ENCODE measurements around the gene KRTDAP. TPM values are rescaled to one million over a fixed set of nuclear protein-coding genes. Genes with fewer than 3 reads are reported as not detected.

The KRTDAP gene, protein sequence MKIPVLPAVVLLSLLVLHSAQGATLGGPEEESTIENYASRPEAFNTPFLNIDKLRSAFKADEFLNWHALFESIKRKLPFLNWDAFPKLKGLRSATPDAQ
- not detected for polyA plus RNA-seq (ENCODE audit: insufficient read length)

DNA sequence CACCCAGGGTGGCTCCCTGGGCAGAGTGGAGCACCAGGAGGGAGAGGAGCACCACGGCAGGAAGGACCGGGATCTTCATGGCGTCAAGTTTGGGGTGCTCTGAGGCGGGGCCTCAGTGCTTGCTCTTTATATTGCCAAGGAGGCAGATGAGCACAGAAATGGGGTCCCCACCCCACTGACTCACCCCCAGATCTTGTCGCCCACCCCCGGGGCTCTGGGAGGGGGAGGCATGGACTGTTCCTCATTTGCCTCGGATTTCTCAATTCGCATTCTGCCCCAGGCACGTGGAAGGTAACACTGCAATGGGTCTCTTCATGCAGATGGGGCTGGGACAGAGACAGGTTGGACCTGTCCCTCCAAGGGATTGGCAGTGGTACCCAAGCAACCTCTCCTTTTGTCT, at the start of gene KRTDAP:
KRTDAP (minus strand) TSS at position 101 of the 400 bp plus-strand sequence; CDS start at position 79, 22 bp downstream.
- DNase-seq (ENCODE audit: low read depth) = no peak

DNA sequence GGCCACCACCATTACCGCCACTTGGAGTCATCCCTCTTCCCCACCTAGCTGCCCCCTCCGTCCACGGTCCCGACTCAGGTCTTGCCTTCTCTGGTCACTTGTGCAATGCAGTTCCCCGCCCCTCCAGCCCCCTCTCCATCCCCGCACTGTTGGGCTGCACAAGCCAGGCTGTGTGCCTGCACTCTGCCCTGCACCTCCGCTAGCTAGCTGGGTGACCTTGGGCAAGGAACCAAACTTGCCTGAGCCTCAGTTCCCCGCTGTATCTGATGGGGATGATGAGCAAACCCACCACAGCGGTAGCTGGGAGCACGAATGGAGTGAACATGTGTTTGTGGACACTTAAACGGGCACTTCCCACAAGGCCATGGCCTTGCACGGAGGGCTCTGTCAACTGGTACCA, 49.6 kb upstream of the KRTDAP start:
- DNase-seq (ENCODE audit: low read depth) = no peak

DNA sequence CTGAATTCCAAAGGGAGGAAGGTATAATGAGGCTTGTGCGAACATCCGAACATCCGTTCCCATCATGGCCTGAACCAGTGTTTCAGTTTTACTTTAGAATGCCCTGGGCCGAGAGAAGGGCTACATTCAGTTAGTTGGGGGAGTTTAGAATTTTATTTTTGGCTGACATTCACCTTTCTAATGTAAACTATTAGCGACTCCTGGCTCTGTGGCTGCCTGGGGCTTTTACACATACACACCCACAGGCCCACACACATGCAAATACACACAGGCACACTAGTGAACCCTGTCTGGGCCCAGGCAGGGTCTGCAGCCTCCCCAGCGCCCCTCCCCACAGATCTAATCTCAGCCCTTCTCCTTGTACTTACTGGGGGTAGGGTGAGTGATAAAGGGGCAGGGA, 49.0 kb upstream of the KRTDAP start:
- DNase-seq (ENCODE audit: low read depth) = no peak

DNA sequence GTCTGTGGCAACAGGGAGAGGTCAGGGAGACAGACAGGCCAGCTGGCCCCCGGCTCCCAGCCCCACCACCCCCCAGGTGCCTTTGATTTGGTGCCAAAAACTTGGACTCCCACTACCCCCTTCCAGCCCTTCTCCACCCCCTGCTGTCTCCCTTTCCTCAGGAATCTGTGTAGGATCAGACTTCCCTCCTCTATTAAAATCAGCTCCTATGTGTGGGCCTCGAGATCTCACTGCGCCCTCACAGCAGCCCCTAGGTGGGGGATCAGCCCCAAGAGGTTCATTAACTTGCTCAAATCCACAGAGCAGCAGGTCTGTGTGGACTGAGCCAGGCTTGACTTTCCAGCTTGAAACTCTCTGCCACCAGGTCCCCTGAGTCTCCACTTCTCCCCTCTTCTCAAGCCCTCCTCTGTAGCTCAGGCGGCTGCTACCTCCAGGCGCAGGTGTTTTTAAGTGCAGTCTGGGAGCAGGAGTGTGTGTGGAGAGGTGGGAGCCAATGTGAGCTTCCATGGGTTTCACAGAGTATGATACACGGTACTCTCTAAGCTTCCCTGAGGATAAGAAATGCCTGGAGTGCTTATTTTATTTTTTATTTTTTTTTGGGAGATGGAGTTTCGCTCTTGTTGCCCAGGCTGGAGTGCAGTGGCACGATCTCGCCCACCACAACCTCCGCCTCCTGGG, 44.7 kb upstream of the KRTDAP start:
- DNase-seq (ENCODE audit: low read depth) = no peak

DNA sequence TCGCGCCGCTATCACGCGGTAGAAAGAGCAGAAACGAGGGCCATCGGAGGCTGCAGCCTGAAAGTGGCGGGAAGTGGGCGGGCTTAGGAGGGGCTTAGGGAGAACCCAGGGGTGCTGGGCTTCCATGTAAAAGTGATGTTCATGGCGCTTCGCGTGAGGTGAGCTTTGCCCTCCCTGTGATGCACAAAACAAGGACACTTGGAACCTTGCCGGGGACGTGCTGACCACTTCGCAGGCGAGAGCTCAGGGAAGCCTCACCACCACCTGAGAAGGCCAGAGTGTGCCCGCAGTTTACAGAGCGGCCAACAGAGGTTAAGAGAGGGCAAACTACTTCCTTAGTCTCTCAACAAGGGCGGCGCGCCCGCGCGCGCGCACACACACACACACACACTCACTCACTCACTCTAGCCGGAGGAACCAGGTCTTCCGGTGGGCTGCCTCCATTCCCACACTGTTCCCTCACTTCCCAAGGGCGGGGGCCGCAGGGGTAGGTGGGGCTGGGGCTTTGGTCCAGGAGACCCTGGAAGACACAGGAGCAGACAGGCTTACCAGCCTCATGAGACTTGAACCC, 43.6 kb upstream of the KRTDAP start:
- DNase-seq (ENCODE audit: low read depth) = no peak

DNA sequence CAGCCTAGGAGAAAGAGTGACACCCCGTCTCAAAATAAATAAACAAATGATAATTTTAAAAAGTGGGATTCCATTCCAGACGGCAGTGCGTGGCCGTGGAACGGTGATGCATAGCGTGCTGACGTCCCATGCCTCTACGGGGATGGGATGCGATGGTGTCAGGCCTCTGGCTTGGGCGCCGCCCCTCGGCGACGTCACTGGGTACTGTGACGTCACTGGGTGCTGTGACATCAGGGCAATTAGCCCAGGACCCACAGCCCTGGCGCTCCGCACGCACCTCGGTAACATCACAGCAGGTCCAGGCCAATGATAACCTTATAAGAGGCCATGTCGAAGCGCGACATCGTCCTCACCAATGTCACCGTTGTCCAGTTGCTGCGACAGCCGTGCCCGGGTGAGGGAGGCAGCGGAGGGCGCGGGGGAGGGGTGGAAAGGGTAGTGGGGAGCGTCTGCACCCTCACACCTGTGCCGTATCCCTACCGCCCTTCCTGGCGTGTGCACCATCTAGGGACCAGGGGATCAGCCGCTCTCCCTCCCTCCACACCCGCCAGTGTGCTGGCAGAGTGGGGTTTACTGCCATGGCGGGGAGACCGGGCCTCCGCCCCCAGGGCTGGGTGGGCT, 43.0 kb upstream of the KRTDAP start, which contains the start of gene GAPDHS:
GAPDHS (plus strand) TSS at position 256 of the 621 bp plus-strand sequence; CDS start at position 328, 72 bp downstream.
- no peak for DNase-seq (ENCODE audit: low read depth)

DNA sequence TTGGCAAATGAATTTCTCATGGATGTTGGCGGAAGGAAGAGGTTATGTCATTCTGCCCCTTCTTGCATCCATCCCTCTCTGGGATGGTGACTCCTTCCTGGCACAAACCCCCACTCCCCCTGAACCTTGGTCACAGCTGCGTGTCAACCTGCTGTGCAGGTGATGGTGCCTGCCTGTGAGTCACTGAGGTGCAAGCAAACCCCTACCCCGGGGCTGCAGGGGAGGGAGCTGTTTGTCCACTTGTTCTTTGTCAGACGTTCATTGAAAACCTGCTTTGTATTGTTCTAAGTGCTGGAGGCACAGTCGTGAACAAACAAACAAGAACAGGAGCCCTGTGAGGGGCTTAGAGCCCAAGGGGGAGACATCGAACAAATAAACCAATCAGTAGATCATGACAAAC, 41.0 kb upstream of the KRTDAP start:
- no peak for DNase-seq (ENCODE audit: low read depth)

DNA sequence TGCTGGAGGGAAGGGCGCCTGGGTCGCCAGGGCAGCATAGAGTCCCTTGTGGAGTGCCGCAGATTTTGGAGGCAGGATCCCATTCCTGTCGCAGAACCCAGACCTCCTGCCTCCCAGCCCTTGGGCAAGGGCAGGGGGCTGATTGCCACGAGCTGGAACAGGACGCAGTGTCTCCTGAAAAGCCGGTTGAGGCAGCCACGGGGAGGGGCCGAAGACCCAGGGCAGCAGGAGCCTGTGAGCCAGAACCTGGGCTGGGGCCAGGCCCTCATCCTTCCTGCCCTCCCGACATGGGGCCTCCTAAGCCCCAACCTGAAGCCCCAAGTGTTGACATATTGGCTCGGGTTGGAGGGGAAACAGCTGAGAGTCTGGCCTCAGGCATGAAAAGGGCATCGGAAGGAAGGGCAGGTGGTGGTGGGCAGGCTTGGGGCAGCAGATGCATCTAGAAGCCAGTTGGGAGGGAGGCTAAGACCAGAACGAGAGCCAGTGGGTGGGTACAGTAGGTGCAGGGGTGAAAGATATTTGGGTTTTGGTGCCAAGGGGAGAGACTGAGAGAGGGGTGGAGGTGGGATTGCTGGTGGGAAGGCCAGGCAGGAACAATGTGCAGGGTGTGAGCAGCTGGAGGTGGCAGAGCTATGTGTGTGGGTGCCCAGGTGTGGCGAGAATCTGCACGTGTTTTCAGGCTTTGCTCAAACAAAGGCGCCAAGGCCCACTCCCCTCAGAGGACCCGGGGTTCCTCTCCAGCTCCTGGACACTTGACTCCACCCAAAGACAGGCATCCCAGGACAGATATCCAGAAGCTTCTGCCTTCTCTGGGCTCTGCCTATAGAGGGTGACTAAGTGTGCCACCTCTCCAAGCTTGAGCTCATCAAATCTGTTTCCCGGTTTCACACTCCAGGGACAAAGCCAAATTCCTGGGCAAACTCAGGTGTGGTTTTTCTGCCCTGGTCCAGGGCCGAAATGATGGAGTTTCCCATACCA, 39.3 kb upstream of the KRTDAP start:
- DNase-seq (ENCODE audit: low read depth) = no peak

DNA sequence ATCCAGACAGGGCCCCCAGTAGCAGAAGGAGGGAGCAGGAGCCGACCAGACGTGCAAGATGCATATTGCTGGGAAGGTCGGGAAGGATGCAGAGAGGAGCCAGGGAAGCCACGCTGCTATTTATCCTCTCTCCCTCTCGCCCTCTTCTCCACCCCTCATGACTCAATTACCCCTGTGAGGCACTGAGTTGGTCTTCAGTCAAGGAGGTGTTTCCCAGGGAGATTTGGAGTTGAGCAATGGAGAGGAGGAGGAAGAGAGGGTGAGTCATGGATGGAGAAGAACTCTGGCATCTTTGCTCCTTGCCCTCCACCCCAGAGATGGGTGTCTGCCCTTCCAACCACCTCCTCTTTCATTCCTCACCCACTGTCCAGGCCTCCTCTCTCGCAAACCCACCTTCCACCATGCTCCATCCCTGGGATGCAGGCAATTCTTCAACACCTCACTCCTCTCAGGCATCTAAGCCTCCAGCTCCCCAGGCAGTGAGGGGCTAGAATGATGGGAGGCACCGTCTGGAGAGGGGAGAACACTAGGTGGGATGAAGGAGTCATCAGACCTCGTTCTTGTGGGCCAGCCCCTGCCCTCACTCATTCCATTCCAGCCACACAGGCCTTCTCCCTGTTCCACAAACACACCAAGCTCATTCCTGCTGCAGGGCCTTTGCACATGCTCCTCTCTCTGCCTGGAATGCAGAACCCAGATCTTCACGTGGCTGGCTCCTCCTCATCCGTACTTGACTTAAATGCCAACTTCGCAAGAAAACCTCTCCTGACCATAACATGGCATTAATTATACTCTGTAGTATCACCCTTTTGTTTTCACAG, 38.2 kb upstream of the KRTDAP start, which contains the start of gene SBSN:
SBSN (minus strand) TSS at position 94 of the 821 bp plus-strand sequence; CDS start at position 64, 30 bp downstream.
- no peak for DNase-seq (ENCODE audit: low read depth)

DNA sequence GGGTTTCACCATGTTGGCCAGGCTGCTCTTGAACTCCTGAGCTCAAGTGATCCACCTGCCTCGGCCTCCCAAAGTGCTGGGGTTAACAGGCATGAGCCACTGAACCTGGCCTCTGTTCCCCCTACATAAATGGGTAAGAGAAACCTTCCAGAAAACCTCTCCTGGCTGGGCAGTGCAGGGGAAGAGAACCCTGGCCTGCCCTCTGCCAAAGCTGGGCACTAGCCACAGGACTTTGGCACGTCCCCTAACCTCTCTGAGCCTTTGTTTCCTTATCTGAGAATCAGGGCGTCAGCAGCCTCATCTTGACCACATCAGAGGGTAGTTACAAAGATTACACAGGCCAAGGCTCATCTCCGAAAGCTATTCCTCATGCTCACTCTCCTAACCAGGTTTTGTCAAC, 35.6 kb upstream of the KRTDAP start:
- DNase-seq (ENCODE audit: low read depth) = no peak

DNA sequence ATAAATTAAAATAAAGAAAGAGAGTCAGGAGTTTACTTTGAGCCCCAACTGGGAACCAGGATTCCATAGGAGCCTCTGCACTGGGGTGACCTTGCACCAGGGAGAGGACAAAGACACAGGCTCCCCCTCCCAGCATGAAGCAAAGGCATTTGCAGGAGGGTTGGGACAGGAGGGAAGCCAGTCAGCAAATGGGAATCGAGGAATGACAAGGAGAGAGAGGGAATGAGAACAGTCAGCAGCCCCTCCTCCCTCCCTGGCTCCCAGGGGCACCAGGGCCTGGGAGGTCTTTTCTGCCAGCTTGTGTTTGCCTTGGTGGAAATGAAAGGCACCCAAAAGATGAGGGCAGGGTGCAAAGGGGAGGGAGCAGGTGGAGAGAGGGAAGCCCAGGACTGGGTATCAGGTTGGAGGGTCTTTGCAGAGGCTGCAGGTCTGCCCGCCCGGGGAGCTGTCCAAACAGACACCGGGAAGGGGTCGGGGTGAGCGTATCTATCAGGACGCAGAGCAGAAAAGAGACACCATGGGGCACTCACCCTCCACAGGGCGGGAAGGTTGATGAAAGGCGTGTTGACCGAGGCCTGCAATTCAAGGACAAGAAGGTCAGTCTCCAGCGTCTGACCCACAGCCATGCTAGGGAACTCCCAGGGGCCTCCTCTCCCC, 34.0 kb upstream of the KRTDAP start:
- no peak for DNase-seq (ENCODE audit: low read depth)

DNA sequence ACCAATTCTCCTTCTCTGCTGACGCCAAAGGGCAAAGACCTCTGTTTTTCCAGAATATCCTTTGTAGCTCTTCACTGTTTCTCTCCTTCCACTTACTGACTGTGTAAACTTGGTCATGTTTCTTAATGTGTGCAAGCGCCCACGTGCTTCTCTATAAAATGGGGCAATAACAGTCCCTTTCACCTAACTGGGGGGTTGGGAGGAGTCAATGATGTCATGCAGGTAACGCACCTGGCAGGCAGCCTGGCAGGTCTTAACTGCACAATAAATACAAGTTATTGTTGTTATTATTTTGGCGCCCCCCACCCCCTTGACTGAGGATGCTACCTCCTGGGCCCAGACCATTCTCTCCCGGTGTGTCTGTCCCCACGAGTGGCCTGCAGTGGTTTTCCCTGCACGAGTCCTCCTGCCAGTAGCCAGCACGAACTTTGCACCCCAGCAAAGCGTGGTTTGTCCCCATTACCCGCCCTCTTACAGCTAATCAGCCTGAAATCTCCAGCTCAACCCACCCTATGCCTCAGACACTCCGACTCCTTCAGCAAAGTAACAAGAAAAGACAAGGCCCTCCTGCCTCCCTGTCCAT, 32.6 kb upstream of the KRTDAP start:
- no peak for DNase-seq (ENCODE audit: low read depth)

DNA sequence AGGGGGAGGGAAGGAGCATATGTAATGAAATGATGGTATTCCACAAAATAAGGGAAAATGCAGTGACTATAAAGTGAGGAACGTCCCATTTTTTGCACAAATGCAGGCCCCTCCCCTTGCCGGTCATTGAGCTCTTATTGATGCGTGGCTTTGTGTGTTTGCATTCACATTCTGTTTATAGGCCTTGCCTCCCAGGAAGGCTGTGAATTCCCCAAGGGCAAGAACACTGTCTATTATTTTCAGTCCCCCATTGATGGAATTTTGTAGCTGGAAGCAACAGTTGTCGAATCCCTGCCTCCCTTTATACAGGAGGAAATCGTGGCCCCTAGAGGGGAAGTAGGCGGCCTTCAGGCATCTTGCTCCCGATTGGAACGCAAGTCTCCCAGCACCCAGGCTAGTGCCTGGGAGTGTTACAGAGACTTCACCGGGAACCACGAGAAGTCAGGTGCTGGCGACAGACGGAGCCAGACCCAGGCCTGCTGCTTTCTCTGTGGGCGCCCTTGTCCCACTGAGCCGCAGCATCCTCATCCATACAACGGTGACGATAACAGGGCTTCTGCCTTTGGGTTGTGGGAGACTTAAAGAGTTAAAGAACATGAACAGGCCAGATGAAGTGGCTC, 31.0 kb upstream of the KRTDAP start:
- no peak for DNase-seq (ENCODE audit: low read depth)

DNA sequence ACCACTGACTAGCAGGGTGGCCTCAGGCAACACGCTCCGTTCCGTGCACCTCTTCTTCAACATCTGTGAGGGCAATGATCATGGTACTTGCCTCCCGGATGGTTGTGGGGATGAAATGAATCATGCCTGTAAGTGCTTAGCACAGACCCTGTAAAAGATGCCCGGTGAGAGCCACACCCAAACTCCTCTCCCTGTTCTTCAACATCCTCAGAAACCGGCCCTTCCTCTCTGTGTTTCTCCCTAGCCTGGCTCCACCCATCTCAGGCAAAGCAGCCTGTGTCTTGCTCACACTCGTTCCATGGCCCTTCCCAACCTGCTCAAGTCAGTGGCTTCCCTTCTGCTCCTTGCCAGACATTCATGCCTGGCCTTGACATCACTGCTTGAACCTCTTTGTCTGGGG, 29.0 kb upstream of the KRTDAP start:
- no peak for DNase-seq (ENCODE audit: low read depth)

DNA sequence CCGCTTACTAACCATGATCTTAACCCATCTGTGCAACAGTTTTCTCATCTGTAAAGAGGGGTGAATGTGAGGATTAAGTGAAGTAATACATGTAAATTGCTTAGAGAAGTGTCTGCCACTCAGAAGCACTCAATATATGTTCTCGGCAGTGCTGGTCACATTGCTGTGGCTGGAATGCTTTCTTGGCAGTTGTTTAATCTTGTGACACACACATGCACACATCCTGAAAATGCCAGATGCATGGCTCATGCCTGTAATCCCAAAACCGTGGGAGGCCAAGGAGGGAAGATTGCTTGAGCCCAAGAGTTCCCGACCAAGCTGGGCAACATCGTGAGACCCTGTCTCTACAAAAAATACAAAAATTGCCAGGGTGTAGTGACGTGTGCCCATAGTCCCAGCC, 28.0 kb upstream of the KRTDAP start:
- no peak for DNase-seq (ENCODE audit: low read depth)

DNA sequence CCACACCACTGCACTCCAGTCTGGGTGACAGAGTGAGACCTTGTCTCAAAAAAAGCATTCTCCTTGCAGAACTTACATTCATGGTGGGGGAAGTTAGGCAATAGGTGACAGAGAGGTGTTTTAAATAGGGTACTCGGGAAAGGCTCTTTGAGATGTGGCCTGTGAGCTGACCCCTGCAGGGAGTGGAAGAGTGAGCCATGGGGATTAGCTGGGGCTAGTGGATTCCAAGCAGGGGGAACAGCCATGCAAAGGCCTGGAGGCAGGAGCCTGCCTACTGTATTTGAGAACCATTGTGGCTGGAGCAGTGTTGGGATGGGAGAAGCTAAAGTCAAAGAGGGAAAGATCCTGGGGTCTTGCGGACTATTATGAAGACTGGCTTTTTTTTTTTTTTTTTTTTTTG, 27.1 kb upstream of the KRTDAP start:
- DNase-seq (ENCODE audit: low read depth) = no peak

DNA sequence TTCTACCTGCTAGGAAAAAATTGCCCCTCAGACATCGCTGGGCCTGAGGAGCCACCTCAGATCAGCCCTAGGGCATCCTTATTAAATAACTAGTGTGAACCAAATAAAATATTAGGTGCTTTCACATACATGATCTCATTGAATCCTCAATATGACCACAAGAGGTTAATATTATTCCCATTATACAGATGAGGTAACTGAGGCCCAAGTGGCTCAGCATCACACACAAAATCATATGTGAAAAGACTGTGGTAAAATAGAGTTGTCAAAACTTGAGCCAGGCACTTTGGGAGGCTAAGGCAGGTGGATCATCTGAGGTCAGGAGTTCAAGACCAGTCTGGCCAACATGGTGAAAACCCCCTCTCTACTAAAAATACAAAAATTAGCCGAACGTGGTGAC, 26.0 kb upstream of the KRTDAP start:
- DNase-seq (ENCODE audit: low read depth) = no peak

DNA sequence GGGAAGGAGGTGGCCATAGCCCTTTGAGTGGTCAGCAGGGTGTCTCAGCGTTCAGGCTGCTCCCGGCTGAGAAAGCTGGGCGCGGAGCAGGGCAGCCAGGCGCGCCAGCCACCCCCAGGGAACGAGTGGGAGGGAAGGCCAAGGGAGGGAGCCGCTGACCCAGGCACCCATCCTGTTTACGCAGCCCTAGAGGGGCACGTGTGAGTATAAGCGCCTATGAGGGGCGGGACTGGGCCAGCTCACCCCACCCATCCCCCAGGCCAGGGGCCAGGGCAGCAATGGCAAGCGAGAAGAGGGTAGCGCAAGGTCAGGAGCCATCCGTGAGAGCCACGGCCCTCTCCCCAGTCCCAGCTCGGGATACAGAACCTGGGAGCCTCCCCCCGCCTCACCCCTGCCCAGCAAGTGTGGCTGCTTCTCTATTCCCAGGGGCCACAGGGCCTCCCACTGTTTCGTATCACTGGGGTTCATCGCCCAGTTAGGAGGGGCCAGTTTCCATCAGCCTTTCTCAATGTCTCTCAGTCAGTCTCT, 24.1 kb upstream of the KRTDAP start:
- no peak for DNase-seq (ENCODE audit: low read depth)

DNA sequence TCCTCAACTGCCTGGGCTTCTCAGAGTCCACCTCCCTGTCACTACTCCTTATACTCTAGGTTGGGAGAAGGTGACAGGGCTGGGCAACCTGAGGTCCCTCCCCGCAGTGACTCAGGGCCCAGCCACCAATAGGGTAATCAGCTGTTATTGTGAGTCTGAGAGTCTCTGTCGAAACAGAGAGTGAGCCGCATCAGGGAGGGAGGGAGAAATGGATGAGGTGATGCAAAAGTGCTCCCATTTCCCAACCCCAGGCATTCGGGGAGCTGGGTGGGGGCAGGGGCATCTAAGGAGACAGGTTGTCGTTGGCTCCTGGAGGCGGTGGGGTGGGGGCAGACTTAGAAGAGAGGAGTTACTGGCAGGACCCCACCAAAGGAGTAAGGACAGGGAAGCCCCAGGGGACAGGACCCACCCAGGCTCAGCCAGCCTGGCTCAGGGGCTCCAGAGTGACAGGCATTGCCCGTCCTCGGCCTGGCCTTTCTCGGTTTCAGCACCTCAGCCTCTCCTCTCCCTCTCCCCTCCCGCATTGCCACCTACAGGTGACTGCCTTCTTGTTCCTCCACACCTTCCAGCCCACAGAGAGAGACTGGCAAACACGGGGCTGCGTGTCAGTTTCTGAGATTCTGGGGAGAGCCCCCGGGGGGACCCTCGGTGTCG, 23.5 kb upstream of the KRTDAP start, which contains the start of gene DMKN:
DMKN (minus strand) TSS at position 22 of the 654 bp plus-strand sequence. CDS start 174 bp downstream, outside the sequence.
- DNase-seq (ENCODE audit: low read depth) = no peak

Data from forelimb muscle (tissue), 1 donor.